Coronary artery (tissue), 2 donors: Measurements from ENCODE around the gene ASB15.
"Not testable (repeated sequence)": the region's sequence is repeated elsewhere in the genome, so short reads cannot be mapped to it uniquely, and the experiment has no call there.

ENCODE experiments used
- DNase-seq: peaks from one replicate; pipeline ENCODE4 v3.0.0-alpha.2; 2017; ENCODE audit warnings: low spot score
- H3K27ac ChIP-seq, 2 donors: fragments of 200-600 bp; sonication (generic); one replicate each; pipeline ENCODE4 v1.5.1; 2016 to 2019
- H3K4me3 ChIP-seq: fragments of 200-600 bp; sonication (generic); 2 replicates; pipeline ENCODE4 v1.5.1; 2016; ENCODE audit warnings: mild to moderate bottlenecking, moderate library complexity
- CTCF ChIP-seq: fragments of 200-600 bp; sonication (generic); IDR thresholded peaks from one replicate; pipeline ENCODE4 v1.5.1; 2019; ENCODE audit warnings: antibody characterized with exemption

Gene ASB15

GRCh38 chr7:123601530-123601929 lies at the start of gene ASB15:
TSS of gene ASB15 (plus strand) at chr7:123601821. CDS start at chr7:123614503, 12,682 bp downstream.
- TF ChIP-seq CTCF = no peak
- no peak for DNase-seq
- Histone ChIP-seq H3K27ac (no peak within 1 kb of the TSS), H3K4me3 (no peak within 1 kb of the TSS)

- H3K27ac ChIP-seq, DNase-seq, H3K4me3 ChIP-seq: not testable (repeated sequence)
Observed at GRCh38 chr7:123552134-123552533, 49.5 kb upstream of the ASB15 start.

- H3K4me3 ChIP-seq = no peak overlapping the region
- DNase-seq = no peak
Observed at GRCh38 chr7:123552641-123553040, 49.0 kb upstream of the ASB15 start.

GRCh38 chr7:123553159-123553558 lies 48.5 kb upstream of the ASB15 start:
- no peak for DNase-seq
- no peak overlapping the region for H3K4me3 ChIP-seq
- TF ChIP-seq CTCF = no peak
- no peak overlapping the region for H3K27ac ChIP-seq

More at GRCh38 chr7:123552641-123553040, 49.0 kb upstream of the ASB15 start:
- H3K27ac ChIP-seq = no peak overlapping the region
- no peak for TF ChIP-seq CTCF

- Histone ChIP-seq H3K27ac (no peak overlapping the region), H3K4me3 (no peak overlapping the region)
- DNase-seq = no peak
- no peak for TF ChIP-seq CTCF
Observed at GRCh38 chr7:123555484-123555883, 46.1 kb upstream of the ASB15 start.

GRCh38 chr7:123557016-123557397 lies 44.6 kb upstream of the ASB15 start:
- no peak for DNase-seq
- peak overlapping the region; percentile 84 to 92 for H3K27ac ChIP-seq

GRCh38 chr7:123557398-123558288 lies 44.0 kb upstream of the ASB15 start, which contains the start of gene NDUFA5:
TSS of gene NDUFA5 (minus strand) at chr7:123557818. CDS start at chr7:123557795, 23 bp downstream.
- Histone ChIP-seq H3K4me3 (peak within 1 kb of the TSS; percentile 86), H3K27ac (peak within 1 kb of the TSS; percentile 84 to 92)
- TF ChIP-seq CTCF = no peak
- DNase-seq = peak; percentile 99

More at GRCh38 chr7:123557016-123557397, 44.6 kb upstream of the ASB15 start:
- peak overlapping the region; percentile 86 for H3K4me3 ChIP-seq
- no peak for TF ChIP-seq CTCF
